ENCODE results near the gene XPO4. TPM values are rescaled to one million over a fixed set of nuclear protein-coding genes. Genes with fewer than 3 reads are reported as not detected.

XPO4 gene
- total and polyA plus RNA-seq, 2 of the 13 experiments (the other 11 are each of a cell fraction or from before 2014, with no cell fraction given): 8.4 to 24.8 TPM

GRCh38 chr13:20773194-20774080, 129.1 kb downstream of the XPO4 start, which contains the start of gene EEF1AKMT1:
EEF1AKMT1 (minus strand) TSS chr13:20773961; CDS start chr13:20757598, 16,363 bp downstream.
- intact Hi-C loops (cut with micrococcal nuclease; ENCODE audit: unreplicated experiment): loop anchor here (5.0 kb wide), 1 partner anchor 276 kb away; no protein-coding TSS in a partner anchor
- no peak for FAIRE-seq
- peaks cover 14% of the 10 kb centered on the region for H3K79me2 ChIP-seq (ENCODE audit: insufficient read depth, low read length)
- ChIA-PET POLR2A (no interaction called here), CTCF (ENCODE audit: low intra/inter-chr PET ratio, low total read pairs) (no interaction called here)
- H3K27me3 ChIP-seq (ENCODE audit: control insufficient read depth in 1 of 2, insufficient read depth in 2 of 2, low read length in 2 of 2): no peaks in the 10 kb centered on the region
- no peaks in the 10 kb centered on the region for H3K36me3 ChIP-seq (replicated peaks in 1 of 2; ENCODE audit: control insufficient read depth in 1 of 2, insufficient read depth in 2 of 2, low read length in 2 of 2)
- ATAC-seq: peak; percentile 94
- peak; percentile 81 for DNase-seq (ENCODE audit: low spot score)
- peak within 1 kb of the TSS; percentile 70 to 86 (median 74) for H3K4me3 ChIP-seq (replicated peaks in 1 of 3; ENCODE audit: insufficient read depth in 1 of 3, low read depth in 2 of 3, low read length in 3 of 3)
- peak within 1 kb of the TSS; percentile 91 for H3K4me2 ChIP-seq (ENCODE audit: low read depth, low read length)
- peak within 1 kb of the TSS; percentile 92 for H3K9ac ChIP-seq (ENCODE audit: insufficient read depth, low read depth, low read length)
- peak within 1 kb of the TSS; percentile 93 for H2AFZ ChIP-seq (ENCODE audit: low read length)
- H3K9me3 ChIP-seq (ENCODE audit: low read length): no peaks in the 10 kb centered on the region
- under 1% methylated on average over 27 of the region's 72 CpGs for WGBS (ENCODE audit: low lambda C conversion rate)
- TSS peak; percentile 76 for BruUV-seq (replicated peaks)
- H3K4me1 ChIP-seq (ENCODE audit: insufficient read depth, low read length): peaks cover 41% of the 10 kb centered on the region
- peak within 1 kb of the TSS; percentile 98 for H3K27ac ChIP-seq (ENCODE audit: extremely low read length, insufficient read depth, low read length)
- in situ Hi-C loops (cut with HindIII; ENCODE audit: extremely low pct_ligation_motif_present, low pct_unique_long_range_greater_than_20kb): no loop called here
- H4K20me1 ChIP-seq (ENCODE audit: insufficient read depth, low read length): no peaks in the 10 kb centered on the region
- TF ChIP-seq ZMYM2 (CRISPR knock-in tag; IDR thresholded peaks at IDR 0.05) (no peak), CERS6 (CRISPR knock-in tag; IDR thresholded peaks at IDR 0.05) (no peak; the same call in 1 of the 2 replicates), ZNF546 (CRISPR knock-in tag; conservative IDR thresholded peaks at IDR 0.05) (no peak), KDM3A (CRISPR knock-in tag; IDR thresholded peaks at IDR 0.05; ENCODE audit: low read depth) (0 out of 2 replicates have a peak, but pooled peaks have one; percentile 44), ZNF780A (CRISPR knock-in tag; IDR thresholded peaks at IDR 0.05) (no peak), ARID3A (IDR thresholded peaks at IDR 0.05; ENCODE audit: low read depth, low read length) (no peak), ZFP82 (CRISPR knock-in tag; IDR thresholded peaks at IDR 0.05; ENCODE audit: borderline replicate concordance) (no peak), TFDP1 (CRISPR knock-in tag; IDR thresholded peaks at IDR 0.05; ENCODE audit: borderline replicate concordance) (peak; percentile 81; the same call in 1 of the 2 replicates), MXD1 (CRISPR knock-in tag; IDR thresholded peaks at IDR 0.05) (peak; percentile 64; the same call in 1 of the 2 replicates), KAT7 (CRISPR knock-in tag; IDR thresholded peaks at IDR 0.05; ENCODE audit: borderline replicate concordance) (peak; percentile 77), THAP7 (CRISPR knock-in tag; IDR thresholded peaks at IDR 0.05) (peak; percentile 86; the same call in 1 of the 2 replicates), CREM (IDR thresholded peaks at IDR 0.05) (no peak; the same call in 1 of the 2 replicates), CREM (CRISPR knock-in tag; IDR thresholded peaks at IDR 0.05) (no peak), PAF1 (CRISPR knock-in tag; IDR thresholded peaks at IDR 0.05) (no peak), ZNF331 (CRISPR knock-in tag; IDR thresholded peaks at IDR 0.05) (0 out of 2 replicates have a peak, but pooled peaks have one; percentile 8), SATB2 (CRISPR knock-in tag; IDR thresholded peaks at IDR 0.05) (peak; percentile 88), DNMT3B (CRISPR knock-in tag; conservative IDR thresholded peaks at IDR 0.05) (peak; percentile 80), BCL3 (CRISPR knock-in tag; IDR thresholded peaks at IDR 0.05) (peak; percentile 72; the same call in 1 of the 2 replicates)

Measured in HepG2 (cell line).